Measurements from ENCODE around the gene CPZ.

- no peak for TF ChIP-seq CTCF (IDR thresholded peaks at IDR 0.05; ENCODE audit: low read length)
- no peak for TF ChIP-seq EZH2 (optimal IDR thresholded peaks at IDR 0.05; ENCODE audit: low read depth, low read length)
- no peak for TF ChIP-seq EZH2phosphoT487 (IDR thresholded peaks at IDR 0.05; ENCODE audit: low read length)
Observed at GRCh38 chr4:8618961-8619720, 26.6 kb downstream of the CPZ start.
